ENCODE results near the gene TMCC3.
"Not testable (repeated sequence)": the region's sequence is repeated elsewhere in the genome, so short reads cannot be mapped to it uniquely, and the experiment has no call there.

TMCC3 gene, protein sequence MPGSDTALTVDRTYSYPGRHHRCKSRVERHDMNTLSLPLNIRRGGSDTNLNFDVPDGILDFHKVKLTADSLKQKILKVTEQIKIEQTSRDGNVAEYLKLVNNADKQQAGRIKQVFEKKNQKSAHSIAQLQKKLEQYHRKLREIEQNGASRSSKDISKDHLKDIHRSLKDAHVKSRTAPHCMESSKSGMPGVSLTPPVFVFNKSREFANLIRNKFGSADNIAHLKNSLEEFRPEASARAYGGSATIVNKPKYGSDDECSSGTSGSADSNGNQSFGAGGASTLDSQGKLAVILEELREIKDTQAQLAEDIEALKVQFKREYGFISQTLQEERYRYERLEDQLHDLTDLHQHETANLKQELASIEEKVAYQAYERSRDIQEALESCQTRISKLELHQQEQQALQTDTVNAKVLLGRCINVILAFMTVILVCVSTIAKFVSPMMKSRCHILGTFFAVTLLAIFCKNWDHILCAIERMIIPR

DNA sequence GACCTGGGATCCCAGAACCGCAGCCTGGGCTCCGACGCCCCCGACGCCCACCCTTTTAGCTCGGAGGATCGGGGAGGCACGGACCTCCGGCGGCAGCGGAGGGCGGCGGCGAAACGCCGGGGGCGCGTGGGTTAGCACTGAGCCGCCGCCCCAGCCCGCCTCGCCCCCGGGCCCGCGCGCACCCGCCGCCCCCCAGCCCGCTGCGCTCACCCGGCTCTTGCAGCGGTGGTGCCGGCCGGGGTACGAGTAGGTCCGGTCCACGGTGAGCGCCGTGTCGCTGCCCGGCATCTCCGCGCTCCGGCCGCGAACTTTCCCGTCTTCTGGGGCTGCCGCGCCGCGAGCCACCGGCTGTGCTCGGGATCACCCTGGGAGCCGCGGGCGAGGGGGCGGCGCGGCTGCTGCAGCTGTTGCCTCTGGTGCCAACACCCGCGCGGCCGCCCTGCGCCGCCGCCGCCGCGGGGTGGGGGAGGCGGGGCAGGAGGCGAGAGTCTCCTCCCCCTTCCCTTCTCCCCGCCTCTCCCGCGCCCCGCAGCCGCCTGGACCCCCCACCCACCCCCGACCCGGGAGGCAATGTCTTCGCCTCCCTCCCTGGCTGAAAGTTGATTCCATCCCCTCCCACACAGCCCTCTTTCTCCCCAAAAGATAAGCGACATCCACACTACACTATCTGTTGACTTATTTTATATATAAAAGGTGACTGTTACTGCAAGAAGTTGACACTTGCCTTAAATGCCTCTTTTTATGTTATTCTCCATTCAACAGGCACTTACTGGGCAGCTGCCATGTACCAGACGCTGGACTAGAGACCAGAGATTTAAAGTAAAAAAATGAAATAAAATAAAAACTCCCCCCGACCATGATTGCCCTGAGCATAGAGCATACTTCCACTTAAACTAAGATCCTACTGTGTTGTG is at the start of gene TMCC3:
Gene TMCC3 (minus strand): TSS at position 415 of the 914 bp plus-strand sequence. CDS start 127 bp downstream, at position 288.
- peak in 12 of 14 donors; percentile 8 to 82 (median 47) for DNase-seq

DNA sequence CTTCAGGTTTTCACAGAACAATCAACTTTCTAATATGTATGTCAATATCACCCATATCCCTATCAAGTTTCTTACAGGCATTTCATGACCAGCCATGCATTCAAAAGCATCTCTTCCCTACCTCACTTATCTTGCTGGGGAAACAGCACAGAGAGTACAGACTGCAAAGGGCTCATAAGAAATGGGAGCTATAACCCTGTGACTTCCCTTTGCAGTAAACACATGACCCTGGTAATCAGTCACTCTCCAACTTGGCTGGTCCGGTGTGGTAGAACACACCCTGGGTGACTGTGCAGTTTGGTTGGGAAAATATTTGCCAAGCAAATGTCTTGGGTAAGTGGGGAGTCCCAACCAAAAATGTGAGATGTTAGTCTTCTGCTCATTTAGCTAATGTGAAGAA is 49.4 kb upstream of the TMCC3 start:
- no peak for DNase-seq

GRCh38 chr12:94698578-94698977 is 48.2 kb upstream of the TMCC3 start:
- DNase-seq: no peak

GRCh38 chr12:94697631-94698030 is 47.3 kb upstream of the TMCC3 start:
- DNase-seq: no peak

GRCh38 chr12:94694732-94695131 is 44.4 kb upstream of the TMCC3 start:
- no peak for DNase-seq

DNA sequence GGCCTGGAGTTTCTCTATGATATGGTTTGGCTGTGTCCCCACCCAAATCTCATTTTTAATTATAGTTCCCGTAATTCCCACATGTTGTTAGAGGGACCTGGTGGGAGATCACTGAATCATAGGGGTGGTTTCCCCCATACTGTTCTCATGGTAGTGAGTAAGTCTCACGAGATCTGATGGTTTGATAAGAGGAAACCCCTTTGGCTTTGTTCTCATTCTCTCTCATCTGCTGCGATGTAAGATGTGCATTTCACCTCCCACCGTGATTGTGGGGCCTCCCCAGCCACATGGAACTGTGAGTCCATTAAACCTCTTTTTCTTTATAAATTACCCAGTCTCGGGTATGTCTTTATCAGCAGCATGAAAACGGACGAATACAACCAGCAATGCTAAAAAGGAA is 42.5 kb upstream of the TMCC3 start:
- not testable (repeated sequence) for DNase-seq

GRCh38 chr12:94690198-94690771 is 39.9 kb upstream of the TMCC3 start:
- DNase-seq: no peak

DNA sequence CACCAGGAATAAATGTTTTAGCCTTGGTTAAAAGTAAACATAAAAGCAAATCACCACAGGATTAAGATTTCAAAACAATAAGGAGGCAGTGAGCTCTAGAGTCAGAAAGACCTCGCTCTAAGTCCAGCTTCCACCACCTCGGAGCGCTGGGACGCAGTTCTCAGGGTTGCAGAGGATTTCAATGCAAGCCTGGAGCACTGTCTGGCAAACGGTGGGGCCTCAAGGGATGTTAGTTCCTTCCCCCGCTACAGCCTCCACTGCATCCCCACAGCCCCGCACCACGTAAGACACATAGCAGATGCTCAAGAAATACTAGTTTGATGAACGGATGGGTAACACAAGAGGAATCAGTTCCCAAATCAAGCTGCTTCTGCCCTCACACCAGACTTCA is 39.3 kb upstream of the TMCC3 start:
- DNase-seq: no peak

GRCh38 chr12:94689002-94689645 is 38.8 kb upstream of the TMCC3 start:
- DNase-seq: no peak

DNA sequence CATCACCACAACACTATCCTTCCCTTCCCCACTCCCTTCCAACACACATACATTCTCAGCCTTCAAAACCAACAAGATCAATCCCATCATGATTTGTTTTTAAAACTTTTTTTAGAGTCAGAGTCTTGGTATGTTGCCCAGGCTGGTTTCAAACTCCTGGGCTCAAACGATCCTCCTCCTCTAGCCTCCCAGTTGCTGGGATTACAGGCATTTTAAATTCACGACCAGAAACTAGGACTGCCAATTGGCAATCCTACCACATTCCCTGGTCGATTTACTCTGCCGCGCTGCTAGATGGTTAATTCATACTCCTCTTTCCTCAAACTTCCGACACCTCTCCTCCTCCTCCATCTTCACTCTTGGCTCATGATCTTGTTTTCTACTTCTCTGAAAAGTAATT is 37.5 kb upstream of the TMCC3 start:
- no peak for DNase-seq

- no peak for DNase-seq
Observed at GRCh38 chr12:94686834-94687628, 36.7 kb upstream of the TMCC3 start.

DNA sequence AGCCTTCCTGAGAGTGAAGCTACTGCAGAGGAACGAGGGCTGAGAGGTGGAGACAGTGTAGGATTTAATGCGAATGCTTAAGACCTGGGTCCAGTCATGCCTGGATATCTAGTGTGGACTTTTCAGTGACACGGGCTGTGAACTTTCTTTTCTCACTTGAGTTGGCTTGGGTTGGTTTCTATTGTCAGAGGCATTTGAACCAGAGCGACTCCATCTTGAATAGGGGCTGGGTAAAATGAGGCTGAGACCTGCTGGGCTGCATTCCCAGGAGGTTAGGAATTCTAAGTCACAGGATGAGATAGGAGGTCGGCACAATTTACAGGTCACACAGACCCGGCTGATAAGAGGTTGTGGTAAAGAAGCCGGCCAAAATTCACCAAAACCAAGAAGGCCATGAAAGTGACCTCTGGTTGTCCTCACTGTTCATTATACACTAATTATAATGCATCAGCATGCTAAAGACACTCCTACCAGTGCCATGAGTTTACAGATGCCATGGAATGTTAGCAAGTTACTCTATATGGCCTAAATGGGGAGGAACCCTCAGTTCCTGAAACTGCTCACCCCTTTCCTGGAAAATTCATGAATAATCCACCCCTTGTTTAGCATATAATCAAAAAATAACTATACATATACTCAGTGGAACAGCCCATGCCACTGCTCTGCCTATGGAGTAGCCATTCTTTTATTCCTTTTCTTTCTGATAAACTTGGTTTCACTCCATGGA is 34.2 kb upstream of the TMCC3 start:
- DNase-seq: no peak

- DNase-seq: no peak
Observed at GRCh38 chr12:94679554-94680195, 29.3 kb upstream of the TMCC3 start.

GRCh38 chr12:94678849-94679248 is 28.5 kb upstream of the TMCC3 start:
- DNase-seq: no peak

GRCh38 chr12:94678379-94678778 is 28.0 kb upstream of the TMCC3 start:
- DNase-seq: no peak

DNA sequence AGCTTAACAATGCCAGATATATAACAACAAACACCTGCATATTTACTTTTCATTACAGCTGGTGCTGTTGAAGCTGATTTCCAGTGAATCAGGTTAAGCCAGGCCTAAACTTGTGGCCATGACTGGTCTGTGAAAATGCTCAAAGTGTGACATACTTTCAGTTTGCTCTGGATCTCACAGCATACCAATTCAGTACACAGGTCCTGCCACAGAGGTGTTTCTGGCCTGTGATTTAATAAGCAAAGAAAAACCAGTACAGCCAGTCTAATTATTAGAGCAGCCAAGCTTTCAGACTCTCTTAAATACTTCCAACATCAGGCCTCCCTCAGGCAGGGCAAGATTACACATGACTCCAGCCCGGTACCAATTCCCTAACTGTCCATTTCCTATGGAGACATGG is 27.4 kb upstream of the TMCC3 start:
- no peak for DNase-seq

- no peak for DNase-seq
Observed at GRCh38 chr12:94676922-94677321, 26.6 kb upstream of the TMCC3 start.

DNA sequence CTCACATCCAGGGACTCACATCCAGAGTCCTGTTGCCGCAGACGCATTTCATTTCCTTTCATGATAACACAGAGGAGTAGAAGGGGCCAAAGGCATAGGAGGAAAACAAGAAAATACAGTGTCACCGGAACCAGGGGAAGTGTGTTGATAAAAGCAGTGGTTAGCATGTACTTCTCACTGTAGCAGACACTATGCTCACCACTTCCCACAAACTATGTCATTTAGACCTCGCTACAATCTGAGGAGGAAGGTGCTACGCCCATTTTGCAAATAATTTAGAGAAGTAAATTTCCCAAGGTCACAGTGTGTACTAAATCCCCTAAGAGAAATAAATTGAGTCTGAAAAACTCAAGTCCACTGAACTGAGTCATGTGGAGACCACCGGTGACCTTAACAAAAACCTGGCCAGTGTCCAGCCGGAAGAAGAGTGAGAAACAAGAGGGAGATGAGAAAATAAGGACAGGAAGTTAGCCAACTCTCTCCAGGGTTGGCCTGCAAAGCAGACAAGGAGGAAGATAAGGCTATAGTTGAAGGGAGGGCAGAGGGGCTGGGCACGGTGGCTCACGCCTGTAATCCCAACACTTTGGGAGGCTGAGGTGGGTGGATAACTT is 25.8 kb upstream of the TMCC3 start:
- peak in 6 of 14 donors; percentile 17 to 42 (median 32) for DNase-seq

GRCh38 chr12:94674835-94675234 is 24.5 kb upstream of the TMCC3 start:
- peak in 3 of 14 donors; percentile 12 to 16 (median 15) for DNase-seq

DNA sequence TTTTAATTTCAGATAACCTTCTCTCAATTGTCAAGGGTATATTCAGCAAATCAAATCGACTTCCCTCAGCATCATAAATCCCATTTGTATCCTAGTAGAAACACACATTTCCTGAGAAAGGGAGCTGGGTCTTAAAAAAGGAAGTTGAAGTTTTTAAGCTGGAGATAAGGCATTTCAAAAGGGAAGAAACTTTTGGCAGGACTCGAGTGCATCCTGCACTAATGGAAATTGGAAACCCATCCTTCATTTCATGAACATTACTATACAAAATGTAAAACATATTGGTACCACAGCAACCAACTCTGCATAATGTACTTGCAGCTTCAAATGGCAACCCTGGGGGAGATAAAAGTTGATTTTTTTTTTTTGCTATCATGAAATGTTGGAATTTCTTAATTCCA is 23.7 kb upstream of the TMCC3 start:
- no peak for DNase-seq

Data from C1 segment of cervical spinal cord (tissue), 14 donors.